Loucy (cell line): Measurements from ENCODE around the gene HOXB7.

Source experiments
- H2AFZ ChIP-seq: fragments of 200-600 bp; sonication (generic); 2 replicates; pipeline ENCODE4 v1.6.0; 2016; ENCODE audit warnings: antibody characterized with exemption, mild to moderate bottlenecking, low read length, moderate library complexity
- H3F3A ChIP-seq: fragments of 200-600 bp; 2 replicates; pipeline ENCODE4 v1.6.0; 2016; ENCODE audit warnings: antibody characterized with exemption, low read depth, mild to moderate bottlenecking
- H3K27me3 ChIP-seq: fragments of 200-600 bp; sonication (generic); 2 replicates; pipeline ENCODE4 v1.6.1; 2014; ENCODE audit warnings: low read length, mild to moderate bottlenecking; ENCODE audit not compliant: insufficient read depth, poor library complexity, severe bottlenecking
- H3K36me3 ChIP-seq: fragments of 200-600 bp; sonication (generic); 2 replicates; pipeline ENCODE4 v1.6.1; 2016; ENCODE audit warnings: low read length; ENCODE audit not compliant: insufficient read depth
- H3K4me1 ChIP-seq: fragments of 200-600 bp; sonication (generic); 2 replicates; pipeline ENCODE4 v1.5.1; 2014; ENCODE audit warnings: low read length, mild to moderate bottlenecking; ENCODE audit not compliant: insufficient read depth, poor library complexity, severe bottlenecking
- H3K4me2 ChIP-seq: fragments of 200-600 bp; sonication (generic); 2 replicates; pipeline ENCODE4 v1.6.0; 2014; ENCODE audit warnings: antibody characterized with exemption, low read length, low read depth, mild to moderate bottlenecking; ENCODE audit not compliant: poor library complexity, severe bottlenecking
- H3K4me3 ChIP-seq: fragments of 200-600 bp; sonication (generic); 2 replicates; pipeline ENCODE4 v1.5.1; 2014; ENCODE audit warnings: low read length, mild to moderate bottlenecking, mixed read lengths; ENCODE audit not compliant: poor library complexity, severe bottlenecking
- H3K79me2 ChIP-seq: fragments of 200-600 bp; sonication (generic); 2 replicates; pipeline ENCODE4 v1.6.1; 2014; ENCODE audit warnings: low read length; ENCODE audit not compliant: insufficient read depth
- H3K9ac ChIP-seq: fragments of 200-600 bp; sonication (generic); 2 replicates; pipeline ENCODE4 v1.6.0; 2014; ENCODE audit warnings: mild to moderate bottlenecking, low read depth, low read length, moderate library complexity; ENCODE audit not compliant: poor library complexity, severe bottlenecking
- H3K9me2 ChIP-seq: fragments of 200-600 bp; sonication (generic); replicated peaks from 2 replicates; pipeline ENCODE4 v1.6.1; 2016; ENCODE audit warnings: low read depth, low read length, mixed read lengths
- H3K9me3 ChIP-seq: fragments of 200-600 bp; sonication (generic); 2 replicates; pipeline ENCODE4 v1.6.1; 2014; ENCODE audit warnings: mild to moderate bottlenecking, antibody characterized with exemption, low read length, low read depth; ENCODE audit not compliant: insufficient read depth
- H4K20me1 ChIP-seq: fragments of 200-600 bp; sonication (generic); 2 replicates; pipeline ENCODE4 v1.6.0; 2014; ENCODE audit warnings: antibody characterized with exemption, low read length, mild to moderate bottlenecking; ENCODE audit not compliant: insufficient read depth, poor library complexity, severe bottlenecking
- EZH2phosphoT487 ChIP-seq: fragments of 200-600 bp; IDR thresholded peaks from 2 replicates; pipeline ENCODE4 v1.6.1; 2018; ENCODE audit warnings: antibody characterized with exemption, mild to moderate bottlenecking, moderate library complexity, borderline replicate concordance
- TF ChIP-seq, protein P1 (sequence below): fragments of 200-600 bp; sonication (generic); conservative IDR thresholded peaks from 2 replicates; pipeline ENCODE4 v1.5.1; 2014; ENCODE audit warnings: mild to moderate bottlenecking, antibody characterized with exemption, low read length

The HOXB7 gene

DNA sequence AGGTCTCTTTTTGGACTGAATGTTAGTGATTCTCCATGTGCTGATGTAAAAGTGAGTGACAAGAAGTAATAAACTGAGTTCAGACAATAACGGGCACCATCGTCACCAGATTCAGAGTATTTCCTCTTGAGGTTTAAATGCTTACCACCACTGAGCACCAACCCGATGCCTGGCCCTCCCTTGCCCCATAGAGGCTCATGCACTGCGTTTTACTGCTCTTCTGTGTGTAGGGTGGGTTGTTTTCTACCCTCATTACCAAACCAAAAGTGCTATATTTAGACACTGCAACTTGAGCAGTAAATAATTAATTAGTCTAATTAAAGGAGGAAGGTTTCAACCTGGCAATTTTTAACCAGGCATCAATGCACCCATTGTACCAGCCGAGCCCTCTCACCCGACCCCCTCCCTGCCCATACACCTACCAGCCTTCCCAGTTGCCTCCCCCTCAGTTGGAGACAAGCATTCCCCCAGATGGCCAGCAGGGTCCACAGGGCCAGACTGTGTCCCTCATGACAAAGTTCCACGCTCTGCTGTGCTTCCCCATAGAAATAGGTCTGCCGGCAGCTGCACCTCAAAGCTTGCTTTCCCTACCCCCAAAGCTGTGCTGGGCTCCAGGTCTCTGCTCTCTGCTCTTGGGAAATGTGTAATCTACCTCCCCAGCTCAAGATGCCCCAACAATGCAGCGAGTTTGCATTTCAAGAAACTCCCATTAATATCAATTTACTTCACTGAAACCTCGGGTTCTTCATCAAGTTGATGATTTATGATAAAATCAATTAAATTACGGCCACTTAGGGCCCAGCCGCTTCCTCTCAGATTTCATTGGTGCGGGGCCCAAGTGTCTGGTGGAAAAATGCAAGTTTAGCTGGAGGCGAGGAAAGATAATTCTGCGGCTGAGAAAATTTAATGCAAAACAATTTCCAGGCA is 48.7 kb downstream of the HOXB7 start:
- Histone ChIP-seq H3K4me1 (peaks cover 89% of the 10 kb centered on the region), H3F3A (peaks cover 11% of the 10 kb centered on the region), H3K4me3 (peak overlapping the region; percentile 89), H2AFZ (no peak overlapping the region), H3K36me3 (peaks cover 86% of the 10 kb centered on the region; the same call in 1 of the 2 replicates), H3K9ac (peak overlapping the region; percentile 78), H3K9me3 (no peaks in the 10 kb centered on the region), H3K4me2 (peak overlapping the region; percentile 82), H3K9me2 (no peaks in the 10 kb centered on the region), H4K20me1 (peaks cover 91% of the 10 kb centered on the region), H3K79me2 (peaks cover 100% of the 10 kb centered on the region), H3K27me3 (no peaks in the 10 kb centered on the region)
- TF ChIP-seq, protein P1, sequence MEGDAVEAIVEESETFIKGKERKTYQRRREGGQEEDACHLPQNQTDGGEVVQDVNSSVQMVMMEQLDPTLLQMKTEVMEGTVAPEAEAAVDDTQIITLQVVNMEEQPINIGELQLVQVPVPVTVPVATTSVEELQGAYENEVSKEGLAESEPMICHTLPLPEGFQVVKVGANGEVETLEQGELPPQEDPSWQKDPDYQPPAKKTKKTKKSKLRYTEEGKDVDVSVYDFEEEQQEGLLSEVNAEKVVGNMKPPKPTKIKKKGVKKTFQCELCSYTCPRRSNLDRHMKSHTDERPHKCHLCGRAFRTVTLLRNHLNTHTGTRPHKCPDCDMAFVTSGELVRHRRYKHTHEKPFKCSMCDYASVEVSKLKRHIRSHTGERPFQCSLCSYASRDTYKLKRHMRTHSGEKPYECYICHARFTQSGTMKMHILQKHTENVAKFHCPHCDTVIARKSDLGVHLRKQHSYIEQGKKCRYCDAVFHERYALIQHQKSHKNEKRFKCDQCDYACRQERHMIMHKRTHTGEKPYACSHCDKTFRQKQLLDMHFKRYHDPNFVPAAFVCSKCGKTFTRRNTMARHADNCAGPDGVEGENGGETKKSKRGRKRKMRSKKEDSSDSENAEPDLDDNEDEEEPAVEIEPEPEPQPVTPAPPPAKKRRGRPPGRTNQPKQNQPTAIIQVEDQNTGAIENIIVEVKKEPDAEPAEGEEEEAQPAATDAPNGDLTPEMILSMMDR, result peak; percentile 50
- no peak for TF ChIP-seq EZH2phosphoT487

- Histone ChIP-seq H3K4me2 (peak overlapping the region; percentile 82), H3K9me2 (no peaks in the 10 kb centered on the region), H3K79me2 (peaks cover 100% of the 10 kb centered on the region), H3K4me3 (peak overlapping the region; percentile 89), H3K9me3 (no peaks in the 10 kb centered on the region), H4K20me1 (peaks cover 91% of the 10 kb centered on the region), H2AFZ (no peak overlapping the region), H3K36me3 (peaks cover 82% of the 10 kb centered on the region), H3K9ac (peak overlapping the region; percentile 43), H3K27me3 (no peaks in the 10 kb centered on the region), H3K4me1 (peaks cover 82% of the 10 kb centered on the region), H3F3A (peaks cover 11% of the 10 kb centered on the region)
- TF ChIP-seq, protein P1, result no peak
- TF ChIP-seq EZH2phosphoT487, result no peak
These were observed 50.7 kb downstream of the HOXB7 start for GRCh38 chr17:48559840-48560817.

DNA sequence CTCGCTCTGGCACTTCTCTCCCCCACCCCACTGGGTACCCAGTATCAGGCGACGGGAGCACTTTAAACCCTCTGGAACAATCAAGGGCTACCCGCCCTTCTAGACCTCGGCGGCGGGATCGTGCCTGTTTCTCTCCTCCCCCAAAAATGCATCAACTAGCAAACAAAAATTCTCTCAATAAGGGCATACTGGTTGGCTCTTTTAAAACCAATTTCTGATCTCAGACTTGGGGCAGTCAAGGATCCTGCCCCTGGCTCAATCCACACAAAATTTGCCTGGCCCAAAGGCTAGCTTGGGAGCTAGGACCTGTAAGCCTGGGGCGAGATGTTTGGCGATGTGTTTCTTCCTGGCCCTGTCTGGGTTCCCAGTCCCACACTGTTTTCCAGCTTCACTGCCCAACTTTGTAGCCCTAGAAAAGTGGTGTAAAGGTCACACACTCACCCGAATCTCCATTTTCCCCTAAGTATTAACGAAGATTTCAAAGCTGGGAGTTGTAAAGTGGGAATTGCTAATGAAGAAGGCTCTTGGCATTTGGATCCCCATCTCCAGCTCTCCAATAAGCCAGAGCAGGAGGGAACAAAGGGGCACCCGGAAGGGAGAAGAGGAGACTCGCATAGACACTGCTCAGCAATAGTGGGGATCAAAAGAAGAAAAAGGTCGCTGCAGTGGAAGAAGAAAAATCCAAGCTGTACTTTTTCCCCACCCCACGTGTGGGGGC is 51.5 kb downstream of the HOXB7 start:
- H3K9me3 ChIP-seq, result no peaks in the 10 kb centered on the region
- peaks cover 92% of the 10 kb centered on the region for H4K20me1 ChIP-seq
- peaks cover 83% of the 10 kb centered on the region for H3K36me3 ChIP-seq
- TF ChIP-seq, protein P1, result no peak
- no peaks in the 10 kb centered on the region for H3K9me2 ChIP-seq
- peaks cover 78% of the 10 kb centered on the region for H3K4me1 ChIP-seq
- no peak overlapping the region for H2AFZ ChIP-seq
- no peaks in the 10 kb centered on the region for H3K27me3 ChIP-seq
- H3K4me2 ChIP-seq, result peak overlapping the region; percentile 82
- no peak overlapping the region for H3K4me3 ChIP-seq
- peaks cover 11% of the 10 kb centered on the region for H3F3A ChIP-seq
- H3K9ac ChIP-seq, result peak overlapping the region; percentile 43
- H3K79me2 ChIP-seq, result peaks cover 100% of the 10 kb centered on the region
